Tibial artery (tissue), 4 donors: ENCODE results near the gene COX6B2.

Experiments used
- DNase-seq, 2 donors: peaks; one replicate each; pipeline ENCODE4 v3.0.0-alpha.2; 2019
- H3K27ac ChIP-seq, 2 donors: fragments of 200-600 bp; sonication (generic) in 1 of 2; 1 replicate in 1 of 2; 2 replicates in 1 of 2; pipeline ENCODE4 v1.5.1; 2018 to 2019; ENCODE audit warnings: mild to moderate bottlenecking in 1 of 2
- H3K27me3 ChIP-seq, 2 donors: fragments of 200-600 bp; sonication (generic) in 1 of 2; one replicate each; pipeline versions ENCODE4 v1.5.1 to v1.6.0; 2016 to 2019
- H3K36me3 ChIP-seq, 3 donors: fragments of 200-600 bp; sonication (generic) in 2 of 3; one replicate each; pipeline ENCODE4 v1.5.1; 2016 to 2019; ENCODE audit warnings: mild to moderate bottlenecking in 2 of 3
- H3K4me1 ChIP-seq, 4 donors: fragments of 200-600 bp; sonication (generic) in 2 of 4; 1 replicate in 3 of 4; 2 replicates in 1 of 4; pipeline ENCODE4 v1.5.1; 2016 to 2019
- H3K4me3 ChIP-seq, 2 donors: fragments of 200-600 bp; sonication (generic) in 1 of 2; 1 replicate in 1 of 2; 2 replicates in 1 of 2; pipeline ENCODE4 v1.5.1; 2018 to 2019; ENCODE audit warnings: mild to moderate bottlenecking in 2 of 2
- H3K9me3 ChIP-seq, 3 donors: fragments of 200-600 bp; sonication (generic) in 1 of 3; one replicate each; pipeline ENCODE4 v1.5.1; 2016 to 2019
- CTCF ChIP-seq, 2 experiments: fragments of 200-600 bp in 1 of 2; fragments of 450-650 bp in 1 of 2; IDR thresholded peaks; one replicate each; pipeline ENCODE4 v1.5.1; 2017 to 2019; ENCODE audit warnings: antibody characterized with exemption in 2 of 2, mild to moderate bottlenecking in 1 of 2, moderate library complexity in 1 of 2
- intact Hi-C: fragments of 100-400 bp; cut with DNase I; formaldehyde crosslinking; loops from one replicate; pipeline ENCODE4 v1.15.0; 2023; ENCODE audit warnings: low total_unique reads

The COX6B2 gene

DNA sequence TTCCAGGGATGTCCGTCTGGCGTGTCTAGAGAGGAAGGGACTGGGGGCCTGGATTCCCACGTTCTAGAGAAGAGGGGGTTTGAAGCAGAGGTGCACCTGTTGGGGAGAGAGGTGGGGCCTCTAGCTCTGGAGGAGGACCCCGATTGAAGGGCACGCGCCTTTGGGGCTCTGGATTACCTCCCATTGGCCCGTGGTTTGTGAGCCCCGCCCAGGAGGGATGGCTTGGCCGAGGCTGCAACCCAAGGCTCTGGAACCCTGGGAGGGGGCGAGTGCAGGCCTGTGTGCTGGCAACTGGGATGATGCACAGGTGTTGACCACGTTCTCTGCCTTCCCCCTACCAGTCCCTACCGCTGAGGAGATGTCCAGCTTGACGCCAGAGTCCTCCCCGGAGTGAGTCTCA is 49.5 kb downstream of the COX6B2 start:
- Histone ChIP-seq H3K9me3 (no peaks in the 10 kb centered on the region), H3K27ac (no peak overlapping the region), H3K27me3 (no peaks in the 10 kb centered on the region), H3K36me3 (peaks cover 0 to 9% (median 6%) of the 10 kb centered on the region in 3 donors), H3K4me1 (peaks cover 0 to 6% (median 0%) of the 10 kb centered on the region in 4 donors), H3K4me3 (no peak overlapping the region)
- DNase-seq, result no peak
- intact Hi-C loops, result loop anchor here (5.0 kb wide), 2 partner anchors 37 to 77 kb away; partner anchors contain the start of gene TMEM238
- TF ChIP-seq CTCF (IDR thresholded peaks at IDR 0.05), result no peak

DNA sequence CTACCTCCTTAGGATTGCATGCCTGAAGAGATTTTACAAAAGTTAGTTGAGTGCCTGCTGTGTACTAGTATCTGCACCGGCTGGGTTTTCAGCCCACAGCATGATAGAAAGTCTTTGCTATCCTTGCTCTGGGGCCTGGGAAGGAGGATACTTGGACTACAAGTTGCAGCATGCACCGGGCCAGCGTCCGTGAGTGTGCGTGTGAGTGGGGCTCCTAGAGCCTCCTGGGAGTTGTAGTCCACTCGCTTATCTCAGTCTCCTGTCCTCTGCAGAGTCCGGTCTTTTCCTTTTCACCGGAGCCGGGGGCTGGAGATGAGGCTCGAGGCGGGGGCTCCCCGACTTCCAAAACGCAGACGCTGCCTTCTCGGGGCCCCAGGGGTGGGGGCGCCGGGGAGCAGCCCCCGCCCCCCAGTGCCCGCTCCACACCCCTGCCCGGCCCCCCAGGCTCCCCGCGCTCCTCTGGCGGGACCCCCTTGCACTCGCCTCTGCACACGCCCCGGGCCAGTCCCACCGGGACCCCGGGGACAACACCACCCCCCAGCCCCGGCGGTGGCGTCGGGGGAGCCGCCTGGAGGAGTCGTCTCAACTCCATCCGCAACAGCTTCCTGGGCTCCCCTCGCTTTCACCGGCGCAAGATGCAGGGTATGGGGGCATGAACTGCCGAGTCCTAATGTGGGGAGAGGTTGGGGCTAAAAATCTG is 50.1 kb downstream of the COX6B2 start:
- intact Hi-C loops, result loop anchor here (5.0 kb wide), 2 partner anchors 38 to 78 kb away; partner anchors contain the start of gene TMEM238
- H3K27me3 ChIP-seq, result peaks cover 0 to 2% of the 10 kb centered on the region in 2 donors
- H3K36me3 ChIP-seq, result peaks cover 0 to 9% (median 4%) of the 10 kb centered on the region in 3 donors
- no peaks in the 10 kb centered on the region for H3K9me3 ChIP-seq
- no peak for TF ChIP-seq CTCF (IDR thresholded peaks at IDR 0.05)
- no peak for DNase-seq
- H3K27ac ChIP-seq, result no peak overlapping the region
- H3K4me1 ChIP-seq, result peaks cover 0 to 6% (median 0%) of the 10 kb centered on the region in 4 donors
- H3K4me3 ChIP-seq, result no peak overlapping the region

DNA sequence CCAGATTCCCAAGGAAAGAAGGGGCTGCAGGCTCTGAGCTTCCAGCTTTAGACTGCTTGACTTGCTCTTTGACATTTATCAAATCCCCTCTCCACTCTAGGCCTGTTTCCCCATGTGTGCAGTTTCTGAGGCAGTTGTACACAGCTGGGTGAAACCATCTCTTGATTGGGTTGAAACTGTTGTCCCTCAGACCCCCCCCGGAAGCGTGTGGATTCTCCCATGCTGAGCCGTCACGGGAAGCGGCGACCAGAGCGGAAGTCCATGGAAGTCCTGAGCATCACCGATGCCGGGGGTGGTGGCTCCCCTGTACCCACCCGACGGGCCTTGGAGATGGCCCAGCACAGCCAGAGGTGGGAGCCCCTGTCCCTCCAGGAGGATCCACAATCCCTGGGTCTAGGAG is 51.0 kb downstream of the COX6B2 start:
- no peak overlapping the region for H3K27ac ChIP-seq
- intact Hi-C loops, result loop anchor here (5.0 kb wide), 2 partner anchors 39 to 79 kb away; partner anchors contain the start of gene TMEM238
- H3K9me3 ChIP-seq, result no peaks in the 10 kb centered on the region
- no peak for TF ChIP-seq CTCF (IDR thresholded peaks at IDR 0.05)
- H3K36me3 ChIP-seq, result peaks cover 0 to 9% (median 0%) of the 10 kb centered on the region in 3 donors
- H3K4me3 ChIP-seq, result no peak overlapping the region
- H3K27me3 ChIP-seq, result peaks cover 0 to 2% of the 10 kb centered on the region in 2 donors
- DNase-seq, result no peak
- H3K4me1 ChIP-seq, result peaks cover 0 to 6% (median 0%) of the 10 kb centered on the region in 4 donors

DNA sequence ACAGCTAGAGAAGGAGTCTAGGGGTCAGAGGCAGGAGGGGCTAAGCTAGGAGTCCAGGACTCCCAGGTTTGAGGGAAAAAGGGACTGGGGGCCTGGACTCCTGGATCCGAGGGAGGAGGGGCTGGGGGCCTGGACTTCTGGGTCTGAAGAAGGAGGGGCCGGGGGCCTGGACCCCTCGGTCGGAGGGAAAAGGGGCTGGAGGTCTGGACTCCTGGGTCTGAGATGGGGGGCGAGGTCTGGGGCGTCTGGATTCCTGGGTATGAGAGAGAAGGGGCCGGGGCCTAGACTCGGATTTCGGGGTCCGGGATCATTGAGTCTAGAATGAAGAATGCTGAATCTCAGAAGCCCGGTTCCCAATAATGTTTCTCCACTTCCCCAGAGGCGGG is 52.2 kb downstream of the COX6B2 start:
- Histone ChIP-seq H3K9me3 (no peaks in the 10 kb centered on the region), H3K4me1 (peaks cover 0 to 6% (median 0%) of the 10 kb centered on the region in 4 donors), H3K27me3 (peaks cover 0 to 2% of the 10 kb centered on the region in 2 donors), H3K27ac (no peak overlapping the region), H3K36me3 (peaks cover 0 to 9% (median 0%) of the 10 kb centered on the region in 3 donors), H3K4me3 (no peak overlapping the region)
- TF ChIP-seq CTCF (IDR thresholded peaks at IDR 0.05), result no peak
- no peak for DNase-seq
- intact Hi-C loops, result loop anchor here (5.0 kb wide), 2 partner anchors 40 to 80 kb away; partner anchors contain the start of gene TMEM238

GRCh38 chr19:55301459-55302317 is 52.8 kb downstream of the COX6B2 start:
- intact Hi-C loops, result loop anchor here (5.0 kb wide), 2 partner anchors 41 to 81 kb away; partner anchors contain the start of gene TMEM238
- H3K4me3 ChIP-seq, result peak overlapping the region in 1 of 2 donors; percentile 34
- TF ChIP-seq CTCF (IDR thresholded peaks at IDR 0.05), result peak; percentile 78 to 96
- H3K4me1 ChIP-seq, result peaks cover 0 to 6% (median 0%) of the 10 kb centered on the region in 4 donors
- H3K36me3 ChIP-seq, result peaks cover 0 to 7% (median 0%) of the 10 kb centered on the region in 3 donors
- H3K27ac ChIP-seq, result no peak overlapping the region
- peaks cover 0 to 2% of the 10 kb centered on the region in 2 donors for H3K27me3 ChIP-seq
- DNase-seq, result peak; percentile 74 to 85
- H3K9me3 ChIP-seq, result no peaks in the 10 kb centered on the region
